CD14-positive monocyte (primary cell): Measurements from ENCODE around the gene ANKRD10. TPM values are rescaled to one million over a fixed set of nuclear protein-coding genes. Genes with fewer than 3 reads are reported as not detected.

Experiments
- DNase-seq, 3 donors: peaks; one replicate each; pipeline ENCODE4 v3.0.0-alpha.2; 2011 to 2022
- H2AFZ ChIP-seq: 2 replicates; pipeline ENCODE4 v1.6.0; 2012; ENCODE audit warnings: mild to moderate bottlenecking, low read depth, low read length, inconsistent platforms; ENCODE audit not compliant: insufficient read depth, poor library complexity, severe bottlenecking
- H3K27ac ChIP-seq, 2 donors: 1 replicate in 1 of 2; 2 replicates in 1 of 2; pipeline ENCODE4 v1.5.1; 2012 to 2013; ENCODE audit warnings: low read length in 2 of 2, control low read depth in 1 of 2, inconsistent platforms in 1 of 2, low read depth in 1 of 2, mild to moderate bottlenecking in 1 of 2
- H3K27me3 ChIP-seq, 2 donors: one replicate each; pipeline versions ENCODE4 v1.6.0 to v1.6.1; 2011 to 2013; ENCODE audit warnings: low read length in 2 of 2; ENCODE audit not compliant: control insufficient read depth in 2 of 2, insufficient read depth in 2 of 2
- H3K36me3 ChIP-seq, 2 donors: replicated peaks in 1 of 2; 1 replicate in 1 of 2; 2 replicates in 1 of 2; pipeline versions ENCODE4 v1.5.1 to v1.6.1; 2012 to 2013; ENCODE audit warnings: low read length in 2 of 2, control low read depth in 1 of 2, inconsistent platforms in 1 of 2, mild to moderate bottlenecking in 1 of 2; ENCODE audit not compliant: insufficient read depth in 2 of 2, control insufficient read depth in 1 of 2
- H3K4me1 ChIP-seq, 2 donors: 1 replicate in 1 of 2; 2 replicates in 1 of 2; pipeline versions ENCODE4 v1.5.1 to v1.6.1; 2012 to 2013; ENCODE audit warnings: low read length in 2 of 2, control low read depth in 1 of 2, inconsistent platforms in 1 of 2, mild to moderate bottlenecking in 1 of 2, moderate library complexity in 1 of 2; ENCODE audit not compliant: insufficient read depth in 2 of 2, control insufficient read depth in 1 of 2
- H3K4me2 ChIP-seq: replicated peaks from 2 replicates; pipeline ENCODE3; 2012; ENCODE audit warnings: low read length, moderate library complexity, mild to moderate bottlenecking; ENCODE audit not compliant: poor library complexity, severe bottlenecking; ENCODE audit errors: extremely low read depth
- H3K4me3 ChIP-seq, 3 experiments: fragments of 200-600 bp in 1 of 3; sonication (generic) in 1 of 3; replicated peaks in 1 of 3; 1 replicate in 2 of 3; 2 replicates in 1 of 3; pipeline ENCODE4 v1.5.1; 2011 to 2013; ENCODE audit warnings: low read length in 3 of 3, mild to moderate bottlenecking in 3 of 3, control low read depth in 2 of 3, low read depth in 2 of 3, inconsistent platforms in 1 of 3, moderate library complexity in 1 of 3
- H3K79me2 ChIP-seq: 2 replicates; pipeline ENCODE4 v1.6.0; 2012; ENCODE audit warnings: mild to moderate bottlenecking, control low read depth, inconsistent platforms, low read length, moderate library complexity; ENCODE audit not compliant: insufficient read depth
- H3K9ac ChIP-seq: 2 replicates; pipeline ENCODE4 v1.6.0; 2017; ENCODE audit warnings: low read length, mild to moderate bottlenecking; ENCODE audit not compliant: insufficient read depth, poor library complexity, severe bottlenecking
- H3K9me3 ChIP-seq, 2 donors: replicated peaks in 1 of 2; 1 replicate in 1 of 2; 2 replicates in 1 of 2; pipeline versions ENCODE4 v1.5.1 to v1.6.1; 2012 to 2013; ENCODE audit warnings: low read length in 2 of 2, control low read depth in 1 of 2; ENCODE audit not compliant: control insufficient read depth in 1 of 2, insufficient read depth in 1 of 2
- H4K20me1 ChIP-seq: 2 replicates; pipeline ENCODE4 v1.6.0; 2012; ENCODE audit warnings: mild to moderate bottlenecking, low read length, control low read depth, moderate library complexity; ENCODE audit not compliant: insufficient read depth
- H3K27ac Mint-ChIP-seq, 7 donors: one replicate each; pipeline ENCODE4 v1.8.0; 2020; ENCODE audit warnings: mild to moderate bottlenecking in 7 of 7, mixed read lengths in 7 of 7, moderate library complexity in 6 of 7, inconsistent platforms in 2 of 7
- H3K27me3 Mint-ChIP-seq, 3 donors: one replicate each; pipeline ENCODE4 v1.8.0; 2021 to 2022; ENCODE audit warnings: low read depth in 3 of 3, mild to moderate bottlenecking in 3 of 3, mixed read lengths in 3 of 3, moderate library complexity in 3 of 3, inconsistent platforms in 1 of 3
- H3K36me3 Mint-ChIP-seq, 2 donors: one replicate each; pipeline ENCODE4 v1.8.0; 2020; ENCODE audit warnings: mixed read lengths in 2 of 2, inconsistent platforms in 1 of 2, mild to moderate bottlenecking in 1 of 2
- H3K4me1 Mint-ChIP-seq: one replicate; pipeline ENCODE4 v1.8.0; 2020; ENCODE audit warnings: mild to moderate bottlenecking, mixed read lengths
- H3K4me3 Mint-ChIP-seq, 2 donors: one replicate each; pipeline ENCODE4 v1.8.0; 2020; ENCODE audit warnings: mild to moderate bottlenecking in 2 of 2, mixed read lengths in 2 of 2, moderate library complexity in 1 of 2
- H3K9me3 Mint-ChIP-seq, 7 donors: one replicate each; pipeline ENCODE4 v1.8.0; 2020 to 2022; ENCODE audit warnings: mixed read lengths in 7 of 7, mild to moderate bottlenecking in 6 of 7, moderate library complexity in 6 of 7, inconsistent platforms in 2 of 7
- WGBS: methylation state at CpG from one replicate; pipeline ENCODE4 v1.1.5; 2013; ENCODE audit warnings: missing lambda C conversion rate; ENCODE audit not compliant: insufficient coverage; 5-methylcytosine and 5-hydroxymethylcytosine counted together
- intact Hi-C, 2 donors: fragments of 100-400 bp; cut with micrococcal nuclease; formaldehyde crosslinking; loops; one replicate each; pipeline versions ENCODE4 v1.15.0 to v1.15.1; 2023
- polyA plus RNA-seq, 3 donors: library from polyadenylated mRNA; depleted of rRNA in 1 of 3; unstranded in 2 of 3; stranded (reverse) in 1 of 3; fragments of 300-500 nt in 2 of 3; fragments of >200 nt in 1 of 3; fragmentation: Illumina TruSeq in 2 of 3; gene quantifications; 1 replicate in 2 of 3; 2 replicates in 1 of 3; pipeline ENCODE4 v1.2.3, GENCODE V29; 2012 to 2021
- TF ChIP-seq, protein P1 (sequence below): fragments of 200-600 bp; IDR thresholded peaks from one replicate; pipeline ENCODE4 v1.8.0; 2022; ENCODE audit warnings: antibody characterized with exemption, mild to moderate bottlenecking

ANKRD10 gene
- polyA plus RNA-seq, 3 donors, result 30.5 to 79.9 (median 37.2) TPM

DNA sequence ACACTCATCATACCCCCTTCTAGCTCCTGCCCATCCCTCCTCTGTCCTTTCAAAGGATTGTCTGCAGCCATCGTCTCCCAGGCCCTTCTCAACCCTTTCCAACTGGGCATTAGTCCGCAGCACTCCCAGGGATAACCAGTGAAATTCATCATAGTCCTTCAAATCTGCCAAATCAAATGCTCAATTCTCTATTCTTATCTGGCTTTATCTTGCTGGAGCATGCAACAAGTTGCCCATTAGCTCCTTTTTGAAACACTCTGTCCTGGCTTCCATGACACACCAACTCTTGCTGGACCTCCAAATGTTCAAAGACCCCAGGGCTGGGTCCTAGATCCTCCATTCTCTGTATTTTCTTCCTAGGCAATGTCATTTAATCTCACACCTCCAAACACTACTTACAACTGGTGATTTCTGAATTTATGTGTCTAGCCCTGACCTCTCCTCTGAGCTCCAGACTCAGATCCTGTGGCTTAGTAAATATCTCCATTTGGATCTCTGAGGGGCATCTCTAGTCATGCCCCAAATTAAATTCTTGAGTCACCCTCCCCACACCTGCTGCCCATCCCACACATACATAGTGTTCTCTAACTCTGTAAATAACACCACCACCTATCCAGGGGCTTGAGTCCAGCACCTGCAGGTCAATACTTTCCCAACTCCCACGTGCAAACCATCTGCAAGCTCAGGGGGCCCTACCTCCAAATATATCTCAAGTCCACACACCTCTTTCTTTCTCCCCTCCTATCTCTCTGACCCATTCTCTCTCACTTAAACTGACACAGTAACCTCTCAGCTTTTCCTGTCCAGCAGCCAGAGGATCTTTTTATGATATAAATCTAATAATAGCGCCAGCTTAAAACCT lies 9.1 kb upstream of the ANKRD10 start:
- Histone ChIP-seq H4K20me1 (no peaks in the 10 kb centered on the region), H3K27ac (no peak overlapping the region), H3K36me3 (no peaks in the 10 kb centered on the region), H3K4me2 (no peak overlapping the region), H3K9ac (no peak overlapping the region), H3K9me3 (no peaks in the 10 kb centered on the region), H3K4me3 (no peak overlapping the region), H3K79me2 (no peaks in the 10 kb centered on the region), H3K27me3 (peaks cover 4 to 31% of the 10 kb centered on the region in 2 donors), H2AFZ (no peak overlapping the region), H3K4me1 (no peaks in the 10 kb centered on the region)
- Mint-ChIP-seq H3K27me3 (peaks cover 26 to 52% (median 31%) of the 10 kb centered on the region in 3 donors), H3K27ac (peak overlapping the region in 1 of 7 donors; percentile 8), H3K4me3 (no peak overlapping the region), H3K36me3 (no peaks in the 10 kb centered on the region), H3K4me1 (no peaks in the 10 kb centered on the region), H3K9me3 (peaks cover 0 to 2% (median 0%) of the 10 kb centered on the region in 7 donors)
- 90% methylated on average over 4 of the region's 4 CpGs for WGBS
- TF ChIP-seq, protein P1, sequence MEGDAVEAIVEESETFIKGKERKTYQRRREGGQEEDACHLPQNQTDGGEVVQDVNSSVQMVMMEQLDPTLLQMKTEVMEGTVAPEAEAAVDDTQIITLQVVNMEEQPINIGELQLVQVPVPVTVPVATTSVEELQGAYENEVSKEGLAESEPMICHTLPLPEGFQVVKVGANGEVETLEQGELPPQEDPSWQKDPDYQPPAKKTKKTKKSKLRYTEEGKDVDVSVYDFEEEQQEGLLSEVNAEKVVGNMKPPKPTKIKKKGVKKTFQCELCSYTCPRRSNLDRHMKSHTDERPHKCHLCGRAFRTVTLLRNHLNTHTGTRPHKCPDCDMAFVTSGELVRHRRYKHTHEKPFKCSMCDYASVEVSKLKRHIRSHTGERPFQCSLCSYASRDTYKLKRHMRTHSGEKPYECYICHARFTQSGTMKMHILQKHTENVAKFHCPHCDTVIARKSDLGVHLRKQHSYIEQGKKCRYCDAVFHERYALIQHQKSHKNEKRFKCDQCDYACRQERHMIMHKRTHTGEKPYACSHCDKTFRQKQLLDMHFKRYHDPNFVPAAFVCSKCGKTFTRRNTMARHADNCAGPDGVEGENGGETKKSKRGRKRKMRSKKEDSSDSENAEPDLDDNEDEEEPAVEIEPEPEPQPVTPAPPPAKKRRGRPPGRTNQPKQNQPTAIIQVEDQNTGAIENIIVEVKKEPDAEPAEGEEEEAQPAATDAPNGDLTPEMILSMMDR, result no peak
- no peak for DNase-seq
- intact Hi-C loops, result no loop called here

DNA sequence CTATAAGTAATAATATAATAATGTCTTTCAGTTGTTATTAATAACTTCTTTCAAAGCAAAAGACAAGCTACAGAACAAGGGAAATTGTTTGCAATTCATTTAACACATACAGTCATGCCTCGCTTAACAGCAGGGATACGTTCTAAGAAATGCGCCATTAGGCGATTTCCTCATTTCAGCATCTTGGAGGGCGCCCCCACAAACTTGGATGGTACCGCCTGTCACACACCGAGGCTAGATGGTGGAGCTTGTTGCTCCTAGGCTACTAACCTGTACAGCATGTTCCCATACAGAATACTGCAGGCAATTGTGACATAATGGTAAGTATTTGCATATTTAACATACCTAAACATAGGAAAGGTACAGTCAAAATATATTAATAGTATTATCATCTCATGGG lies 8.2 kb upstream of the ANKRD10 start:
- Histone ChIP-seq H4K20me1 (no peaks in the 10 kb centered on the region), H3K4me3 (no peak overlapping the region), H3K4me1 (no peaks in the 10 kb centered on the region), H3K9ac (no peak overlapping the region), H3K4me2 (no peak overlapping the region), H3K36me3 (no peaks in the 10 kb centered on the region), H3K27me3 (peaks cover 0 to 28% of the 10 kb centered on the region in 2 donors), H3K9me3 (no peaks in the 10 kb centered on the region), H2AFZ (no peak overlapping the region), H3K27ac (no peak overlapping the region), H3K79me2 (no peaks in the 10 kb centered on the region)
- no peaks in the 10 kb centered on the region for H3K4me1 Mint-ChIP-seq
- peaks cover 23 to 43% (median 25%) of the 10 kb centered on the region in 3 donors for H3K27me3 Mint-ChIP-seq
- DNase-seq, result no peak
- H3K27ac Mint-ChIP-seq, result no peak overlapping the region
- no peaks in the 10 kb centered on the region for H3K36me3 Mint-ChIP-seq
- WGBS, result no CpG with 5 or more reads among the region's 7 CpGs
- H3K9me3 Mint-ChIP-seq, result peaks cover 0 to 2% (median 0%) of the 10 kb centered on the region in 7 donors
- intact Hi-C loops, result no loop called here
- TF ChIP-seq, protein P1, result no peak
- no peak overlapping the region for H3K4me3 Mint-ChIP-seq
